ENCODE data around the gene CLOCK.

The CLOCK gene

DNA sequence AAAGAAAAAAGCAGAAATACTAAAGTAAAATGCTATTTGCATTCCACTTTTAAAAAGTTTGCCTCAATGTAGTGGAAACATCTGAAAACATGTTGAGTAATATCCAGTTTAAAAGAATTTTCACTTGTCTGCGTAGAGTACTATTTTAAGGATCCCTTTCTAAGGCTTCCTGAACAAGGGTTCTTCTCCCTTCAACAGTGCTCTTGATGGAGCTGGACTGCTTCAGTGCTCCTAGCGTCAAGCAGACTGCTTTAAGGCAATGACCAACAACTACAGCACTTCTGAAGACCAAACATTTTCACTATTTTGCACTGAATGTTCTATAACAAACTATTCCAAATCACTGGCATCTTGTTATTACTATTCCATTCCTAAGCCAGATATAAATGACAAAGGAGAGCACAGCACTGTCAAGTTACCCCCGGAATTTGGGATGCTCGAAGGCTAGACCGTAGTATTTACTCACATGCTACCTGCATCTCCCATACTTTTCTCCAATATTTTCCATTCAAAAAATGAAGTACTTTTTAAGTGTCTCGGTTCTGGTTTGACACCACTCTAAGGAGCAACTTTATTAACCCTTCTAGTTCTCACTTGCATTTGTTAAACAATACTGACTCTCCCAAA lies 114.9 kb downstream of the CLOCK start:
- in situ Hi-C loops (cut with MboI; ENCODE audit: low sequenced_read_pairs): no loop called here

DNA sequence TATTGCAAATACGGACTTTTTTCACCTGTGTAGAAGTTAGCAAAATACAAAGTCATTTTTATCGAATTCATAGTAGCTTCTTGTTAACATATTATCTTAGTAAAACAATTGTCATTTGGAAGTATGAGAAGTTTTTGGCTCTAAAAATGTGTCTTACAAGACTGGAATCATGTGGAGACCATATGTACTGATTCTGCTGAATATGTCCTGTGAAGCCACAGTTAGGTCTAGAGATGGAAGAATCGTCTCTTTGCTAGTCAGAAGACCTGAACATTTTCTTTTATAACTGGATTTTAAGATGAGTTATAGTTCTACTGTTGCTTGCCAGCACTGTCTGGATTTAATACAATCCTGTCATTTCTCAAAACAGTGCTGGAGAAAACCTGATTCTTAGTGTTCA lies 121.9 kb downstream of the CLOCK start:
- in situ Hi-C loops (cut with MboI; ENCODE audit: low sequenced_read_pairs): no loop called here

DNA sequence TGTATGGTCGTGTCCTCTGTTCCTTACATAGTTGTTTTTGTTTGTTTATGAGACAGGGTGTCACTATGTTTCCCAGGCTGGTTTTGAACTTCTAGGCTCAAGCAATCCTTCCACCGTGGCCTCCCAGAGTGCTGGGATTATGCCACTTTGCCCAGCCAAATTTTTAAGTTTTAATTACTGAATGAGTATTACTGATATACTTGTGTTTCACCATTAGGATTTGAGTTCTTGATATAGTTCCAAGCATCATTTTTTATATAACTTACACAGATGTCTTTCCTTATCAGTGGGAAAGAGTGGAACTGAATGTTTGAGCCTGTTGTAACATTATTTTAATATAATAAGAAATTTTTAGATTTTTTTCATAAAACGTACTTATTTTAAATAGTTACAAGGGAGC lies 130.5 kb downstream of the CLOCK start:
- in situ Hi-C loops (cut with MboI; ENCODE audit: low sequenced_read_pairs): no loop called here

DNA sequence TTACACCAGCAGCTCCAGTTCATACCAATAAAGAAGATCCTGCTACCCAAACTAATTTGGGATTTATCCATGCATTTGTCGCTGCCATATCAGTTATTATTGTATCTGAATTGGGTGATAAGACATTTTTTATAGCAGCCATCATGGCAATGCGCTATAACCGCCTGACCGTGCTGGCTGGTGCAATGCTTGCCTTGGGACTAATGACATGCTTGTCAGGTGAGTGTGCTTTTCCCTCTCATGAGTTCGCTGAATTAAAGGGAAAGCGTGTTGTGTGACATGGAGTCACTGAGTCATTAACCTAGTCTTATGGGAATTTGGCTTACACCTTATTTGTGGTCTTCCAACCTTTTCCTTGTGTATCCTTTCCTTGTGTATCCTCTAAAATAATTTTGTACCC lies 135.1 kb downstream of the CLOCK start:
- in situ Hi-C loops (cut with MboI; ENCODE audit: low sequenced_read_pairs): no loop called here

DNA sequence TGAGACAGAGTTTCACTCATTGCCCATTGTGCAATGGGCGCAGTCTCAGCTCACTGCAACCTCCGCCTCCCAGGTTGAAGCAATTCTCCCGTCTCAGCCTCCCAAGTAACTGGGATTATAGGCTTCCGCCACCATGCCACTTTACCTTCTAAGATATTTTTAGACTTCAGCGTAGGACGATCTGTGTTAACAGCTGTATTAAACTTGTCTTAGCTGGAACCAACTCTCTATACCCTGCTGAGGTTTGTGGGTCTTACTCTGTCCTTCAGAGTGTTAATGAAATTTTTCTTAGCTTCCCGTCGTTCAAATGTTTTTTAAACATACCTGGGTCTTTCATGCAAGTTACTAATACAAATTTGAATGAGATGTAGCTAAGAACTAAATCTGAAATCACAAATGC lies 136.3 kb downstream of the CLOCK start:
- in situ Hi-C loops (cut with MboI; ENCODE audit: low sequenced_read_pairs): no loop called here

DNA sequence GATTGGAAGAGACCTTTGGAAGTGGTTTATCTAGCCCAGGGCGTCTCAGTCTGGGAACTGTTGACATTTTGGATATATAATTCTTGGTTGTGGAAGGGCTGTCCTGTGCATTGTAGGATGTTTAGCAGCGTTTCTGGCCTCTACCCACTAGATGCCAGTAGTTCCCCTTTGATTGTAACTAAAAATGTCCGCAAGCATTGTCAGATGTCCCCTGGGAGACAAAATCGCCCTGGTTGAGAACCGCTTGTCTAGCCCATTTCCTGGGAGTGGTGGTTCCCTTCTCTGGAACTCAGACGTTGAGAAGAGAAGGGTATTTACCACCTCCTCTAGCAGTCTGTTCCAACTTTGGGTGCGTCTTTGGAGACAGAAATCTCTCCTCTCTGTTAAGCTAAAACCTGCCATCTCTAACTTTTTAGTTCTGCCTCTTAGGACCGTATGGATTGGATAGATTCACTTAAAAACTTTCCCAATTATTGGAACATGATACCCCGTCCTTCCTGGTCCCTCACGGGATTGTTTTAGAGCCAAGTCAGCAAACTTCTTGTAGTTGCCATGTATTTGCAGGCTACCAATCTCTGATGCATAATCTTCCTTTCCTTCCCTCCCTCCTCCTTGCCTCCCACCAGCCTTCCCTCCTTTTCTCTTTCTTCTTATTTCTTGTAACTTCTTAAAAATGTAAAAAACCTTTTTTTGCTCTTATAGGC lies 137.1 kb downstream of the CLOCK start:
- in situ Hi-C loops (cut with MboI; ENCODE audit: low sequenced_read_pairs): no loop called here

DNA sequence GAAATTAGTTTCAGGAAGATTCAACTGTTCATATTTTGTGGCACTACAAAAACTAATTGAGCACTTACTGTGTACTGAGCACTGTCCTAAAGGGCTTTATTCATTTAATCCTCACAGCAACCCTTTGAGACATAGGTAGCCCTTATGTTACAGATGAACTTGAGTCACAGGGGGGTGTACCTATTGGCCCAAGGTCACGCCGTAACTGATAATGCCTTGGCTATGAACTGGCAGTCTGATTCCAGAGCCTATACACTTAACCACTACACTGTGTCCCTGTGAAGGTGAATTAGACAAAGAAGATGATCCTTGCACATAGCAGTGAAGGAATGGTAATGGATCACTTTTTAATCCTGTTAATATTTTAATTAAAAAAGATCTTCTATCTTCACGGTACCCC lies 138.9 kb downstream of the CLOCK start:
- in situ Hi-C loops (cut with MboI; ENCODE audit: low sequenced_read_pairs): no loop called here

DNA sequence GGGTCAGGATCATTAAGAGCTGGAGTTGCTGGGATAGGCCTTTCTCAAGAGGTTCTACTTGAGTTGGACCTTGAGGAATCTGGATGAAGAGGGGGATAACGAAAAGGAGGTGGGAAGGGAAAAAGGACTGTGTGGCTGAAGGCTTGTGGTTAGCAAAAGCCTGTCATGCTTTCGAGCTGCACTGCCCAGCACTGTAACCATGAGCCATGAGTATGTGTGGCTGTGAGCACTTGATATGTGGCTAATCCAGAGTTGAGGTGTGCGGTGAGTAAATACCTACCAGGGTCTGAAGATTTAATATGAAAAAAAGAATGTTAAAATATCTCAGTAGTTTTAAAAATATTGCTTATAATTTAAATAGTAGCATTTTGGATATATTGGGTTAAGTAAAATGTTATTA lies 139.6 kb downstream of the CLOCK start:
- in situ Hi-C loops (cut with MboI; ENCODE audit: low sequenced_read_pairs): no loop called here

DNA sequence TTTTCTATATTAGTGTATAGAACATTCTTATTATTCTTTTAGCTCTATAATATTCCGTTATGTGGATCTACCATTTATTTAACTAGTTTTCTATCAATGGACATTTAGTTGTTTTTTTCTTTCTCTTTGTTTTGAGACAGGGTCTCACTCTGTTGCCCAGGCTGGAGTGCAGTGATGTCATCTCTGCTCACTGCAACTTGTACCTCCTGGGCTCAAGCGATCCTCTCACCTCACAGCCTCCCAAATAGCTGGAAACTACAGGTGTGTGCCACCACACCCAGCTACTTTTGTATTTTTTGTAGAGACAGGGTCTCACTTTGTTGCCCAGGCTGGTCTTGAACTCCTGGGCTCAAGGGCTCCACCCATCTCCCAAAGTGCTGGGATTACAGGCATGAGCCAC lies 140.2 kb downstream of the CLOCK start:
- in situ Hi-C loops (cut with MboI; ENCODE audit: low sequenced_read_pairs): no loop called here

DNA sequence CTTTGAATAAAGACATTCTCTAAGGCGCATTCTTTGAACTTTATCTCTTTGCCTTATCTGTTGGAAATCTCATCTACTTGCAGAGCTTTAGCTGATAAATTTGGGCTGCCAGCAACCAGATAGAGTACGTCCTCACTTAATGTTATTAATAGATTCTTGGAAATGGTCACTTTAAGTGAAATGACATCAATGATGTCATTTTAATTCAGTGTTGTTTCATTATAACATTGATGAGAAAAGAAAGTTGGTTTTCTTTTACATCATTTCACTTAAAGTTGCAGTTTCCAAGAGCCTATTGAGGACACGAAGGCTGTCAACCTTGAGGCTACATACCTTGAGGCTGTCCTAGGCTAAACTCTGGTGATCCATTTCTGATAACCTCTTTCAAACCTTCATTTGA lies 141.6 kb downstream of the CLOCK start:
- in situ Hi-C loops (cut with MboI; ENCODE audit: low sequenced_read_pairs): no loop called here

DNA sequence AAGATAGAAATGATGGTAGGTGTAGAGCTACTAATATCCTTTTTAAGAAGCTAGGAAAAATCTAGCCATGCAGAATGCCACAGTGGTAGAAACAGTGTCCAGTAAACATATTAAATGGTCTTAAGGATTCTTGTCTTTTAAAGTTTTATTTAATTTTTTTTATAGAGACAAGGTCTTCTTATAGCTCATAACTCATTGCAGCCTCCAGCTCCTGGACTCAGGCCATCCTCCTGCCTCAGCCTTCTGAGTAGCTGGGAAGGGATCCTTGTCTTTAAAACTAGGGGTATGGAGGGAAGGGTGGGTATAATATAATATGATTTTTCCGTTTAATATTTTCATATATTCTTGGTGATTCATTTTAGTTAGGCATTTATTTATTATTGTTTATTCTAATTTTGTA lies 147.1 kb downstream of the CLOCK start:
- in situ Hi-C loops (cut with MboI; ENCODE audit: low sequenced_read_pairs): no loop called here

DNA sequence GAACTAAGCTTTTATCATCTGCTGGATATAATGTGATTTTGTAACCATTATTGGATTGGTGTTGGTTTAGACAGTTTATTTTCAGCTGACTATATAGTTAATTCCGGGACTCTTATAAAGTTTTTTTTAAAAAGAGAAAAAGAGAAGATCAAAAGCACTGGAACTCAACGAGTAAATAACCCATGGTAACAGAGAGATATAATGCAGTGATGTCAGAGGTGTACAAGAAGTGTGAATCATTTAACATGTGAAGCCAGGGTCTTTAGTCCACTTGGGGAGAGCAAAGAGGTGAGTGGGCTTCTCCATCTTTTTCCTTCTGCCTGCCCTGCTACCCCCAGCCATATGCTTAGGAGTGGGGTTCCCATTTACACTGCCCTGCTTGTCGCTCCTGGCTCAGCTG lies 147.7 kb downstream of the CLOCK start:
- in situ Hi-C loops (cut with MboI; ENCODE audit: low sequenced_read_pairs): no loop called here

DNA sequence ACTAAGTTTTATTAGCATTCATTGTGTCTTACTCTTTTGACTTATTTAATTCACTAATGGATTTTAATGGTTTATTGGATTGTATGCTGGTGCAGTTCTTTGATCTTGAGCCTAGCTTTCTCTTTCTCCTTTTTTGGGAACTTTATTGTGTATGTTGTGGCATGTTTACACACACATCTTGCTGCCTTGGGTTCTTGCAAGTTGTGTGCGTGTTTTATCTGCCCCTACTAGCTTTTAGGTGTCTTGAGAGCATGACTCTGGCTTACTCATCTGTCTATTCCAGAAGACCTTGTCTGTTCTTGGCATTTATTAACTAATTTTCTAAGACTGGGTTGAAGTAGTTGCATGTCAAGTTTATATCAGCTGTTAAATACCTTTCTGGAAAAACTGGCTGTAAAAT lies 148.2 kb downstream of the CLOCK start:
- in situ Hi-C loops (cut with MboI; ENCODE audit: low sequenced_read_pairs): no loop called here

DNA sequence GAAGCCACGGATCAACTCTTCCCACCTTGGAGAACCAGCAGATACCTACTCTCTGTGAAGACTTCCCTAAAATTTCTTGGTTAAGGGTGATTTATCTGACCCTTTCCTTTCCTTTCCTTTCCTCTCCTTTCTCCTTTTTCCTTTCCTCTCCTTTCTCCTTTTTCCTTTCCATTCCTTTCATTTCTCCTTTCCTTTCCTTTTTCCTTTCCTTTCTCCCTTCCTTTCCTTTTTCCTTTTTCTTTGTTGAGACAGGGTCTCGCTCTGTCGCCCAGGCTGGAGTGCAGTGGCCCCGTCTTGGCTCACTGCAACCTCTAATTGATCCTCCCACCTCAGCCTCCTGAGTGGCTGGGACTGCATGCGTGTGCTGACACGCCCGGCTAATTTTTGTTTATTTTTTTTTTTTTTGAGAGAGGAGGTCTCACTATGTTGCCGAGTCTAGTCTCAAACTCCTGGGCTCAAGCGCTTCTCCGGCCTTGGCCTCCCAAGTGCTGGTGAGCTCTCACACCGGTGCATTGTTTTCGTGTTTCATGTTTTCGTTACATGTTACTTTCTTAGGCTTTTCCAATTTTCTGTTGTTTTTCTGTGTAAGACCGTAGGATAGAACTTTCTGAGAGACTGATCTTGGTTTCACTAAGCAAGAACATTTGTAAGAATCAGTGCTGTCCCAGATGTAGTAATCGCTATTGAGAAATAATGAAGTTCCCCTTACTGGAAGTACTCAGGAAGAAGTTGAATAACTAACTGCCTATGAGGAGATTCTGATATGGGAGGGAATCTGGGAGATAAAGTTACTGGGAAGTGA lies 149.0 kb downstream of the CLOCK start:
- in situ Hi-C loops (cut with MboI; ENCODE audit: low sequenced_read_pairs): no loop called here

DNA sequence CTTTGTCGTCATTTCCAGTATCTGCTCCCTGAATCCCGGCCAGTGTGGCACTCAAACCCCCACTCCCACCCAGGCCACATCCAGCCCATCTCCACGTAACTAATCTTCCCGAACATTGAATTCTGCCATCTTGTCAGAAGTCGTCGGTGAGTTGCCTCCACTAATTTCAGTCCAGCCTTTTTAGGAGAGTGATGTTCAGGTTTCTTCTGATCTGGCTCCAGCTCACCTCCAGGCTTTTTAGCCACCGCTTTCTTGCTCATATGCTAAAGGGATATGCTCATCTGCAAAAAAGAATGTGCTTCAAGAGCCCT lies 149.6 kb downstream of the CLOCK start:
- in situ Hi-C loops (cut with MboI; ENCODE audit: low sequenced_read_pairs): no loop called here

DNA sequence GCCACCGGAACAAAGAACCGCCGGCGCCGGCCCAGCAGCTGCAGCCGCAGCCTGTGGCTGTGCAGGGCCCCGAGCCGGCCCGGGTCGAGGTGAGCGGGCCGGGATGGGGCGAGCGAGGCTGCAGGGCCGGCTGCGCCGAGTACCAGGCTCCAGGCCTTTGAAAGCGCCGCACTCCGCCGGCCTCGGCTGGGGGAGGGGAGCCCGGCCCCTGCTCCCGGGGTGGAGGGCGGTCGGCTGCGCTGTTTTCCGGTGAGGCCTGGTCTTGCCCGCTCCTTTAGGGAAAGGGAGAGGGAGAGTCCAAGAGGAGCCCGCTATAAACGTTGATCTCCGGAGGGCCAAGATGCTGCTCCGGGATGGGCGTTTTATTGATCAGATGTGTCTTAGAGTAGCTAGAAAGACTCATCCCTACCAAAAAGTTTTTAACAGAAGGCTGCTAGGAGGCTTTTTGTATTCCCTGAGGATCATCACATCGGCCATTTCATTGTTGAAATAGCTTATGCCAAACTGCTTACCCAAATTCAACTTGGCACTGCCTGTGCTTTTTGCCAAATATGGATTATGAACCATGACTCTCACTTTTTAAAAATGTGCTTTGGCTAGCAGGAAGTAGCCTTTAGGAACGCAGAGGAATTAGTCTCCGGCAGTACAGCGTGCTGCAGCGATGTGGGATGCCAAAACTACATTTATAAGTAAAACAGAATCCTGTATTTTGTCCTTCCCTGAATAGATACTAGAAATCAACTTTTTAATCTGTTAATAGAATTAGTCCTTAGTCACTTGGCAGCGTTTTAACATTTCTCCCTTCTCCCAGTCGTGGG lies 150.2 kb downstream of the CLOCK start:
- in situ Hi-C loops (cut with MboI; ENCODE audit: low sequenced_read_pairs): no loop called here

DNA sequence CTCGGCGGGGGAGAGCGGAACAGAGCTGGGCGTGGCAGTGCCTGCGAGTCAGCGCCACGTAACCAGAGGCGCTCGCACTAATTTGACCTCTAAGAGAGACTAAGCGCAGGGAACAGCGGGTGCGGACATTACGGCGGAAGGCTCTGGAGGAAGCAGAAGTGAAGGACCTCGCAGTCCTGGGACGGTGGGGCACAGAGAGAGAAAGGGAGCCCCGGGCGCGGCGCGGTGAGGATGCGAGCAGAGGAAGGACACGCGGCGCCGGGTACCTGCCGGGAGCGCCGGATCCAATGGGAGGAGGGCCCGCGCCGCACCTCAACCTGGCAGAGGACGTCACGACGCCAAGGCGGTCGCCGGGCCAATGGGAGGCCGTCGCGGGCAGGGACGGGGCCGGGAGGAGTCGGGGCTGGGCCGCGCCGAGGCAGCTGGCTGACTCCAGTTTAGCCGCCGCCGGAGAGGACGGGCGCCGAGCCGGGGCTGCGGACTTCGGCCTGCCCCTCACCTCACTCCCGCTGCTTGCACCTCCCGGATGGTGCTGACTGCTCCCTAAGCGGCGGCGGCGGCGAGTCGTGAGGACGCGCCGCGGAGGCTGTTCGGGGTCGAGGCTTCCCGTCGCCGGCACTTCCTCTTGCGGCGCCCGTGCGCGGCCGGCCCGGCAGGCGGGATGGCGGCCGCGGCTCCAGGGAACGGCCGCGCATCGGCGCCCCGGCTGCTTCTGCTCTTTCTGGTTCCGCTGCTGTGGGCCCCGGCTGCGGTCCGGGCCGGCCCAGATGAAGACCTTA lies 151.0 kb downstream of the CLOCK start, which contains the start of gene TMEM165:
Gene TMEM165, plus strand, starts transcription at position 429 of the 779 bp plus-strand sequence. Its CDS starts 233 bp downstream, at position 662.
- in situ Hi-C loops (cut with MboI; ENCODE audit: low sequenced_read_pairs): no loop called here

DNA sequence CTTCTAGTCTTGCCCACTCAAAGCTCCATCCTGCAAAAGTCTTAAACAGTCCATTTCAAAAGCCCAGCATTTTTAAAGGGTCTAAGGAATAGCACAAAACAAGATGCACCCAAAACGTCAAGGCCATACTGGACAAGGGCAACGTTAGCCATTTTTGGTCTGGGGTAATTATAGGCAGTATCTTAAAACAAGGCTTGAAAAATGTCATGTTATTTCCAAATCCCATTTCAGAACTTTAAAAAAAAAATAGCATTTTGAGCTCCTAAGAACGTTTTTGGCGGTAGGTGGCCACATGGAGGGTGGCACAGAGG lies 151.5 kb downstream of the CLOCK start:
- in situ Hi-C loops (cut with MboI; ENCODE audit: low sequenced_read_pairs): no loop called here

DNA sequence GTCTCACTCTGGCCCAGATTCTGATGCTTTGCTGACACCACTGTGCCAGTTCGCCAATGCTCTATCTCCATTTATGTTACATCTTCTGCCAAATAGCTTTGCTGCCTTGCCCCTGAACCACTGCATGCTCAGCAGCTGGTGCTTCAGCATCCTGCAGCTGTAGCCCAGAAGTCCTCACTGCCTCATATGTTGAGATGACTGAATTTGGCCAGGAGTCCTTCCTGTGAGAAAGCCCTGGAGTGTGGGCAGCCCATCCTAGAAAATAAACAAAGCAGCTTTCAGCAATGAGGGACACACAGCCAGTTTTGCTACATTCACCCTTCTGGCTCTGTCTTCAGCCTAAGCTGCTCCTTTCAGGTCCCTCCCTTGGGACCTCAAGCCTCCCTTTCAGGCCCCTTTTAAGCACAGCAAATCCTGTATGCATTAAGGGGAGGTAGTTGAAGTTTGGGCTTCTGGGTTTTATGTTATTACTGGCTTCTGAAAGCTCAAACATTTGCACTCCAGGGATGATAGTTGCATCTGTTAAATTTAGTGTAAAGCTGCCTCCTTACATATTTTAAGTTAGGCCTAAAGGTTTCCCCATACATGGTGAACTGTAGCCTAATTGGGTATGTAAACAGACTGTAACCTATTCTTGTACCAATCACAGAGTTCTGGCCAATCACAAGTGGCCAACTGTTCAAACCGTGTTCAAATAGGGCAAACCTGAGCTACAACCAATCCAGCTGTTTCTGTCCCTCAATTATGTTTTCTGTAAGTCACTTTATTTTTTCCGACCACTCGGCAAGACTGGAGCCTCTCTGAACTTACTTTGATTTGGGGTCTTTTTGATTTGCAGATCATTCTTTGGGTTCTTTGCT lies 153.0 kb downstream of the CLOCK start:
- in situ Hi-C loops (cut with MboI; ENCODE audit: low sequenced_read_pairs): no loop called here

DNA sequence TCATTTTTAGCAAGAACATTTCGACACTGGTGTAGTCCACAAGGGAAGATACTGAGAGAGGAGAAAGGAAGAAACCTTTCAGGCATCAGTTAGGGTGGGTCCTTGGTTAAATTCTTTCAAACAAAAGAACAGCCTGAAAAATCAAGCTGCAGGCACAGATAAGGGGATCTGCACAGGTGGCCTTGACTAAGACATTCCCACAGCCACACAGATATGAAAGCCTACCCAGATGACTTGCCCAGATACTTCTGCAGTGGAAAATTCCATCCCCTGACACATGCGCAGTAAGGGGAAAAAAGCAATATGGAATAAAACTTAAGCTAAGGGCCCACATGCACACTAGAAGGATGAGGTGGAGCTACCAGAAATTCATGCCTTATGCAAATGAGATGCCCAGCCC lies 159.9 kb downstream of the CLOCK start:
- in situ Hi-C loops (cut with MboI; ENCODE audit: low sequenced_read_pairs): no loop called here

Measured in hTERT RPE-1 (cell line).